IMR-90 (cell line): ENCODE results near the gene RFPL1.

Source experiments
- BHLHE40 ChIP-seq: fragments of 150-350 bp; IDR thresholded peaks from 2 replicates; pipeline ENCODE4 v1.6.1; 2016; ENCODE audit warnings: mild to moderate bottlenecking, low read depth, low read length
- CEBPB ChIP-seq: IDR thresholded peaks from 2 replicates; pipeline ENCODE4 v1.6.1; 2012; ENCODE audit warnings: low read depth, low read length, improper control_type of control experiment
- CTCF ChIP-seq: conservative IDR thresholded peaks from 2 replicates; pipeline ENCODE4 v1.5.1; 2012; ENCODE audit warnings: mild to moderate bottlenecking, low read depth, low read length, improper control_type of control experiment
- POLR2A ChIP-seq: IDR thresholded peaks from 2 replicates; pipeline ENCODE4 v1.6.1; 2012; ENCODE audit warnings: mild to moderate bottlenecking, low read depth, low read length
- RAD21 ChIP-seq: IDR thresholded peaks from 2 replicates; pipeline ENCODE4 v1.6.1; 2012; ENCODE audit warnings: low read length, improper control_type of control experiment
- RFX5 ChIP-seq: IDR thresholded peaks from 2 replicates; pipeline ENCODE4 v1.8.0; 2012; ENCODE audit warnings: low read depth, mild to moderate bottlenecking, low read length, moderate library complexity
- TF ChIP-seq, protein P1 (sequence below): fragments of 150-350 bp; IDR thresholded peaks from 2 replicates; pipeline ENCODE4 v1.6.1; 2016; ENCODE audit warnings: low read depth, mild to moderate bottlenecking, low read length, moderate library complexity, borderline replicate concordance

- TF ChIP-seq POLR2A (no peak), RFX5 (no peak), CTCF (no peak), CEBPB (no peak), BHLHE40 (no peak), RAD21 (no peak)
- TF ChIP-seq, protein P1, sequence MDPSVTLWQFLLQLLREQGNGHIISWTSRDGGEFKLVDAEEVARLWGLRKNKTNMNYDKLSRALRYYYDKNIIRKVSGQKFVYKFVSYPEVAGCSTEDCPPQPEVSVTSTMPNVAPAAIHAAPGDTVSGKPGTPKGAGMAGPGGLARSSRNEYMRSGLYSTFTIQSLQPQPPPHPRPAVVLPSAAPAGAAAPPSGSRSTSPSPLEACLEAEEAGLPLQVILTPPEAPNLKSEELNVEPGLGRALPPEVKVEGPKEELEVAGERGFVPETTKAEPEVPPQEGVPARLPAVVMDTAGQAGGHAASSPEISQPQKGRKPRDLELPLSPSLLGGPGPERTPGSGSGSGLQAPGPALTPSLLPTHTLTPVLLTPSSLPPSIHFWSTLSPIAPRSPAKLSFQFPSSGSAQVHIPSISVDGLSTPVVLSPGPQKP: no peak
Observed at GRCh38 chr22:29442976-29443375, 4.6 kb downstream of the RFPL1 start.
